Limb (tissue), 2 donors: ENCODE results near the gene GRIP2.

Experiments used
- DNase-seq, 2 donors: peaks; one replicate each; pipeline ENCODE4 v3.0.0-alpha.2; 2016; ENCODE audit errors: extremely low spot score in 2 of 2

Gene GRIP2

GRCh38 chr3:14467814-14468620 lies 72.1 kb downstream of the GRIP2 start:
- peak; percentile 34 to 77 for DNase-seq

- no peak for DNase-seq
Observed at GRCh38 chr3:14466179-14466903, 73.8 kb downstream of the GRIP2 start.

- no peak for DNase-seq
Observed at GRCh38 chr3:14465425-14465824, 74.7 kb downstream of the GRIP2 start.

GRCh38 chr3:14464521-14464920 lies 75.6 kb downstream of the GRIP2 start:
- no peak for DNase-seq

- no peak for DNase-seq
Observed at GRCh38 chr3:14464141-14464465, 76.0 kb downstream of the GRIP2 start.

- DNase-seq, result no peak
Observed at GRCh38 chr3:14463330-14464140, 76.6 kb downstream of the GRIP2 start.

GRCh38 chr3:14462738-14463137 lies 77.4 kb downstream of the GRIP2 start:
- no peak for DNase-seq

GRCh38 chr3:14461748-14462324 lies 78.3 kb downstream of the GRIP2 start:
- DNase-seq, result peak in 1 of 2 donors; percentile 51

GRCh38 chr3:14461006-14461747 lies 79.0 kb downstream of the GRIP2 start:
- DNase-seq, result no peak

GRCh38 chr3:14460342-14461005 lies 79.7 kb downstream of the GRIP2 start:
- no peak for DNase-seq

GRCh38 chr3:14459787-14460186 lies 80.4 kb downstream of the GRIP2 start:
- no peak for DNase-seq

GRCh38 chr3:14459384-14459783 lies 80.8 kb downstream of the GRIP2 start:
- no peak for DNase-seq

- no peak for DNase-seq
Observed at GRCh38 chr3:14458434-14459275, 81.5 kb downstream of the GRIP2 start.

GRCh38 chr3:14457999-14458398 lies 82.1 kb downstream of the GRIP2 start:
- no peak for DNase-seq

- DNase-seq, result no peak
Observed at GRCh38 chr3:14457481-14457880, 82.7 kb downstream of the GRIP2 start.

- DNase-seq, result no peak
Observed at GRCh38 chr3:14456794-14457193, 83.3 kb downstream of the GRIP2 start.

GRCh38 chr3:14455571-14456317 lies 84.4 kb downstream of the GRIP2 start:
- no peak for DNase-seq

GRCh38 chr3:14454639-14455310 lies 85.4 kb downstream of the GRIP2 start:
- DNase-seq, result no peak
